Measurements from ENCODE around the gene TTLL4.

GRCh38 chr2:218777276-218777990 is 66.8 kb downstream of the TTLL4 start:
- TF ChIP-seq POLR2A (IDR thresholded peaks at IDR 0.05), result no peak
- no peak for TF ChIP-seq CTCF (IDR thresholded peaks at IDR 0.05)
- TF ChIP-seq EP300 (IDR thresholded peaks at IDR 0.05), result no peak
